Thyroid gland (tissue), 4 donors: ENCODE results near the gene FOSL2. TPM values are rescaled to one million over a fixed set of nuclear protein-coding genes. Genes with fewer than 3 reads are reported as not detected.
A peak's percentile ranks its signal among the peaks of the same experiment; 100 is the strongest.

ENCODE experiments used
- DNase-seq, 2 donors: peaks; one replicate each; pipeline ENCODE4 v3.0.0-alpha.2; 2019
- H3K27ac ChIP-seq, 3 donors: fragments of 200-600 bp; sonication (generic); 1 replicate in 2 of 3; 2 replicates in 1 of 3; pipeline ENCODE4 v1.5.1; 2016 to 2019; ENCODE audit warnings: mild to moderate bottlenecking in 1 of 3, moderate library complexity in 1 of 3
- H3K27me3 ChIP-seq: fragments of 200-600 bp; sonication (generic); one replicate; pipeline ENCODE4 v1.5.1; 2019
- H3K36me3 ChIP-seq, 2 donors: fragments of 200-600 bp; sonication (generic); one replicate each; pipeline ENCODE4 v1.5.1; 2016 to 2019
- H3K4me1 ChIP-seq, 2 donors: fragments of 200-600 bp; sonication (generic); one replicate each; pipeline ENCODE4 v1.5.1; 2017 to 2019
- H3K4me3 ChIP-seq, 3 donors: fragments of 200-600 bp; sonication (generic); replicated peaks in 1 of 3; 1 replicate in 2 of 3; 2 replicates in 1 of 3; pipeline ENCODE4 v1.5.1; 2016; ENCODE audit warnings: mild to moderate bottlenecking in 1 of 3
- H3K9me3 ChIP-seq: fragments of 200-600 bp; sonication (generic); one replicate; pipeline ENCODE4 v1.5.1; 2017
- CTCF ChIP-seq, 6 experiments: fragments of 200-600 bp in 3 of 6; fragments of 450-650 bp in 3 of 6; sonication (generic) in 3 of 6; IDR thresholded peaks; one replicate each; pipeline ENCODE4 v1.5.1; 2016 to 2019; ENCODE audit warnings: antibody characterized with exemption in 6 of 6, mild to moderate bottlenecking in 2 of 6, inconsistent platforms in 1 of 6, moderate library complexity in 1 of 6
- POLR2A ChIP-seq, 2 donors: fragments of 450-650 bp; IDR thresholded peaks; one replicate each; pipeline ENCODE4 v1.6.1; 2017; ENCODE audit warnings: antibody characterized with exemption in 2 of 2, mild to moderate bottlenecking in 2 of 2, moderate library complexity in 1 of 2
- WGBS, 2 donors: methylation state at CpG; one replicate each; pipeline ENCODE4 v1.1.5; 2017; 5-methylcytosine and 5-hydroxymethylcytosine counted together
- intact Hi-C: fragments of 100-400 bp; cut with DNase I; formaldehyde crosslinking; loops from one replicate; pipeline ENCODE4 v1.15.1; 2023
- total RNA-seq, 4 donors: library from RNA; depleted of rRNA; stranded (reverse); fragments of >200 nt; gene quantifications; one replicate each; pipeline ENCODE4 v1.2.3, GENCODE V29; 2016

Gene FOSL2
- total RNA-seq, 4 donors from 2014 or later: 30.7 to 85.1 (median 40.6) TPM

GRCh38 chr2:28400921-28401320, 8.3 kb downstream of the FOSL2 start:
- Histone ChIP-seq H3K27me3 (no peaks in the 10 kb centered on the region), H3K9me3 (no peaks in the 10 kb centered on the region), H3K4me3 (no peak overlapping the region), H3K4me1 (peaks cover 43 to 66% of the 10 kb centered on the region in 2 donors), H3K36me3 (peaks cover 21 to 23% of the 10 kb centered on the region in 2 donors), H3K27ac (peak overlapping the region in 2 of 3 donors; percentile 8 to 15)
- no peak for DNase-seq
- TF ChIP-seq POLR2A (IDR thresholded peaks at IDR 0.05): no peak
- TF ChIP-seq CTCF (IDR thresholded peaks at IDR 0.05): no peak
- 86 to 88% methylated on average over 1 of the region's 1 CpG for WGBS, 2 donors
- intact Hi-C loops: no loop called here

- Histone ChIP-seq H3K36me3 (peaks cover 26 to 28% of the 10 kb centered on the region in 2 donors), H3K27ac (peak overlapping the region in 2 of 3 donors; percentile 8 to 32), H3K4me1 (peaks cover 38 to 67% of the 10 kb centered on the region in 2 donors), H3K4me3 (no peak overlapping the region), H3K27me3 (no peaks in the 10 kb centered on the region), H3K9me3 (no peaks in the 10 kb centered on the region)
- DNase-seq: peak; percentile 54 to 58
- TF ChIP-seq POLR2A (IDR thresholded peaks at IDR 0.05) (no peak), CTCF (IDR thresholded peaks at IDR 0.05) (no peak)
- WGBS, 2 donors: 41 to 48% methylated on average over 3 to 4 of the region's 4 CpGs
- intact Hi-C loops: no loop called here
Observed at GRCh38 chr2:28401411-28401810, 8.8 kb downstream of the FOSL2 start.

- WGBS, 2 donors: 88 to 89% methylated on average over 6 of the region's 6 CpGs
- peaks cover 35 to 72% of the 10 kb centered on the region in 2 donors for H3K4me1 ChIP-seq
- no peaks in the 10 kb centered on the region for H3K27me3 ChIP-seq
- no peak overlapping the region for H3K27ac ChIP-seq
- intact Hi-C loops: no loop called here
- no peak for TF ChIP-seq CTCF (IDR thresholded peaks at IDR 0.05)
- no peak for TF ChIP-seq POLR2A (IDR thresholded peaks at IDR 0.05)
- DNase-seq: no peak
- no peak overlapping the region for H3K4me3 ChIP-seq
- peaks cover 29 to 34% of the 10 kb centered on the region in 2 donors for H3K36me3 ChIP-seq
- H3K9me3 ChIP-seq: no peaks in the 10 kb centered on the region
Observed at GRCh38 chr2:28401948-28402550, 9.4 kb downstream of the FOSL2 start.

- H3K27ac ChIP-seq: no peak overlapping the region
- peaks cover 44 to 48% of the 10 kb centered on the region in 2 donors for H3K36me3 ChIP-seq
- H3K4me3 ChIP-seq: no peak overlapping the region
- 69 to 76% methylated on average over 7 of the region's 7 CpGs for WGBS, 2 donors
- no peak for DNase-seq
- intact Hi-C loops: no loop called here
- H3K4me1 ChIP-seq: peaks cover 22 to 64% of the 10 kb centered on the region in 2 donors
- H3K9me3 ChIP-seq: no peaks in the 10 kb centered on the region
- H3K27me3 ChIP-seq: no peaks in the 10 kb centered on the region
- TF ChIP-seq CTCF (IDR thresholded peaks at IDR 0.05) (no peak), POLR2A (IDR thresholded peaks at IDR 0.05) (no peak)
Observed at GRCh38 chr2:28403370-28403956, 10.8 kb downstream of the FOSL2 start.

GRCh38 chr2:28404086-28404485, 11.4 kb downstream of the FOSL2 start:
- intact Hi-C loops: no loop called here
- 96 to 97% methylated on average over 11 of the region's 11 CpGs for WGBS, 2 donors
- no peak for TF ChIP-seq CTCF (IDR thresholded peaks at IDR 0.05)
- no peak for TF ChIP-seq POLR2A (IDR thresholded peaks at IDR 0.05)
- Histone ChIP-seq H3K4me3 (no peak overlapping the region), H3K27ac (no peak overlapping the region), H3K4me1 (peaks cover 21 to 58% of the 10 kb centered on the region in 2 donors), H3K36me3 (peaks cover 50 to 54% of the 10 kb centered on the region in 2 donors), H3K9me3 (no peaks in the 10 kb centered on the region), H3K27me3 (no peaks in the 10 kb centered on the region)
- DNase-seq: no peak
